Measurements from ENCODE around the gene IQSEC1. TPM values are rescaled to one million over a fixed set of nuclear protein-coding genes. Genes with fewer than 3 reads are reported as not detected.

IQSEC1 gene
- total and polyA plus RNA-seq, 9 of the 15 experiments (the other 6 are each of a cell fraction or from before 2014, with no cell fraction given): 0.56 to 39.0 (median 6.8) TPM

DNA sequence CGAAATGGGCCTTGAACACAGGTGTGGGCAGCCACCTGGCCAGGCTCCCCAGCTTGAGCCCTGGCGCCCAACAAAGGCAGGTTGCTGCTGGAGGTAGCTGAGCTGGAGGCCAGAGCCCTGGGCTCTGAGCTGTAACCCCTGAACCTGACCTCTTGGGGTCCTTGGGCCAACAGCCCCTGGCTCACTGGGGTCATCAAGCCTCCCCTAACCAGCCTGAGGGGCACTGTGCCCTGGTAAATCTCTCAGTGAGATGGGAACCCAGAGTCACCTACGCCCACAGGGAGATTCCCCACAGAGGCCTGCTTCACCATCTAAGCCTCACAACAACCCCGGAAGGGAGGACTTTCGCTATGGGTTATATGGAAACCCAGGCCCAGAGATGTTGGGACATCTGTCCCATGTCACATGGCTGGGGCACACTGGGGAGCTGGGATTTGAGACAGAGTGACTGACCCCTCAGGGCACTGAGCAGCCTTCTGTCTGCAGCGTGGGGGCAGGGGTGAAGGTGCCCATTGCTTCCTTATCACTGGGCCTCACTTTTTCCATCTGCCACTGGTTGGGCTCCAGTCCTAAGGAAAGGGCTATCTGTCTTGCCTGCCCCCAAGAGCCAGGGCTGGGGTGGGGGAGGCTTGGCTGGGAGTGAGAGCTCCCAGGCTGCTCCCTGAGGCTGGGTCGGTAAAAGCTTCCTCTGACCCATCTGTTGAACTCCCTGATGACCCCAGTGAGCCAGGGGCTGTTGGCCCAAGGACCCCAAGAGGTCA is 59.1 kb downstream of the IQSEC1 start:
- intact Hi-C loops (cut with micrococcal nuclease) (loop anchor here (2.0 kb wide), 1 partner anchor 19 kb away; no protein-coding TSS in a partner anchor), in situ Hi-C loops (cut with MboI) (no loop called here)
- Histone ChIP-seq H3K4me3 (no peak overlapping the region), H3K79me2 (ENCODE audit: control insufficient read depth, insufficient read depth, low read length) (no peaks in the 10 kb centered on the region), H3K9me3 (replicated peaks; ENCODE audit: control insufficient read depth, insufficient read depth, low read depth, low read length) (no peaks in the 10 kb centered on the region), H3K27ac (ENCODE audit: extremely low read depth, low read depth, low read length) (no peak overlapping the region), H3K4me2 (ENCODE audit: insufficient read depth, low read length) (no peak overlapping the region), H3K36me3 (ENCODE audit: control insufficient read depth, insufficient read depth, low read length) (no peaks in the 10 kb centered on the region), H3K27me3 (ENCODE audit: control insufficient read depth in 2 of 2, insufficient read depth in 2 of 2, low read length in 2 of 2) (no peaks in the 10 kb centered on the region; a peak in 1 of 5 replicates), H3K9ac (ENCODE audit: insufficient read depth in 1 of 2, low read depth in 2 of 2, low read length in 2 of 2) (peak overlapping the region in 1 of 2 experiments; percentile 46; a peak in 2 of 4 replicates), H4K20me1 (replicated peaks; ENCODE audit: control insufficient read depth, insufficient read depth, low read length) (no peaks in the 10 kb centered on the region), H2AFZ (ENCODE audit: low read depth, low read length) (no peak overlapping the region), H3K4me1 (replicated peaks in 1 of 2; ENCODE audit: control insufficient read depth in 2 of 2, insufficient read depth in 2 of 2, low read length in 2 of 2) (peaks cover 63 to 82% of the 10 kb centered on the region in 2 experiments), H3K9me1 (ENCODE audit: control insufficient read depth, insufficient read depth, low read length) (no peaks in the 10 kb centered on the region)
- BruUV-seq (replicated peaks): no TSS peak
- 64% methylated on average over 7 of the region's 7 CpGs for WGBS (ENCODE audit: insufficient coverage, low coverage, missing lambda C conversion rate)
- POLR2A ChIA-PET: interaction anchor here (0.7 to 1.6 kb wide), 5 partner anchors 9 to 34 kb away, joined by 3 to 6 read pairs (median 3); no protein-coding TSS in a partner anchor
- no peak for FAIRE-seq
- TF ChIP-seq CEBPG (CRISPR knock-in tag; IDR thresholded peaks at IDR 0.05) (peak; percentile 20; the same call in 1 of the 2 replicates), CEBPG (tag; conservative IDR thresholded peaks at IDR 0.05 in 1 of 2, IDR thresholded peaks at IDR 0.05 in 1 of 2) (no peak), CBFA2T3 (IDR thresholded peaks at IDR 0.05) (peak; percentile 44), KAT2B (IDR thresholded peaks at IDR 0.05; ENCODE audit: low read depth, low read length) (no peak), CREB1 (IDR thresholded peaks at IDR 0.05) (no peak), CREB1 (CRISPR knock-in tag; IDR thresholded peaks at IDR 0.05) (no peak), ZBTB7A (IDR thresholded peaks at IDR 0.05; ENCODE audit: borderline replicate concordance, control insufficient read depth, low read depth, low read length) (peak; percentile 19; the same call in 1 of the 2 replicates)
- no peak for ATAC-seq
- CTCF ChIA-PET (ENCODE audit: low intra/inter-chr PET ratio): no interaction called here
- no peak for DNase-seq (ENCODE audit: extremely low read depth in 1 of 4, low spot score in 3 of 4)
